GM19023 (cell line): ENCODE data around the gene IDH3G.

Source experiments
- ATAC-seq: cut with Tn5 transposase; IDR thresholded peaks from one replicate; pipeline ENCODE4 v1.9.1; 2021; ENCODE audit warnings: mild to moderate bottlenecking, moderate library complexity; ENCODE audit not compliant: unreplicated experiment

The IDH3G gene

GRCh38 chrX:153816831-153817690 lies 22.9 kb upstream of the IDH3G start:
- no peak for ATAC-seq

- no peak for ATAC-seq
These were observed 20.6 kb upstream of the IDH3G start for GRCh38 chrX:153814591-153815315.

- ATAC-seq: no peak
These were observed 19.0 kb upstream of the IDH3G start for GRCh38 chrX:153813161-153813560.

GRCh38 chrX:153812220-153812619 lies 18.0 kb upstream of the IDH3G start:
- ATAC-seq: no peak

- ATAC-seq: no peak
These were observed 13.8 kb upstream of the IDH3G start for GRCh38 chrX:153807976-153808375.

- no peak for ATAC-seq
These were observed 12.9 kb upstream of the IDH3G start for GRCh38 chrX:153806999-153807575.

- no peak for ATAC-seq
These were observed 11.3 kb upstream of the IDH3G start for GRCh38 chrX:153805436-153805835.

GRCh38 chrX:153804621-153805020 lies 10.4 kb upstream of the IDH3G start:
- ATAC-seq: no peak

- no peak for ATAC-seq
These were observed 10.0 kb upstream of the IDH3G start for GRCh38 chrX:153804100-153804595.

GRCh38 chrX:153803211-153804099 lies 9.3 kb upstream of the IDH3G start:
- ATAC-seq: no peak

- ATAC-seq: no peak
These were observed 8.4 kb upstream of the IDH3G start for GRCh38 chrX:153802513-153803045.

GRCh38 chrX:153801669-153802068 lies 7.5 kb upstream of the IDH3G start:
- ATAC-seq: no peak

- ATAC-seq: no peak
These were observed 6.6 kb upstream of the IDH3G start for GRCh38 chrX:153800746-153801145.

- no peak for ATAC-seq
These were observed 6.1 kb upstream of the IDH3G start for GRCh38 chrX:153800177-153800722.

- no peak for ATAC-seq
These were observed 5.2 kb upstream of the IDH3G start for GRCh38 chrX:153799326-153799725.

- ATAC-seq: no peak
These were observed 3.3 kb upstream of the IDH3G start for GRCh38 chrX:153797415-153798015.

GRCh38 chrX:153794897-153795816 lies 982 bp upstream of the IDH3G start:
- no peak for ATAC-seq

GRCh38 chrX:153793291-153793690 lies 884 bp downstream of the IDH3G start:
- ATAC-seq: no peak

- ATAC-seq: no peak
These were observed 1.8 kb downstream of the IDH3G start for GRCh38 chrX:153792368-153792767.
